NT2/D1 (cell line): ENCODE data around the gene CIDEB.

Experiments
- YY1 ChIP-seq: IDR thresholded peaks from 2 replicates; pipeline ENCODE4 v1.6.1; 2011; ENCODE audit not compliant: insufficient read length, insufficient read depth
- ZNF274 ChIP-seq: IDR thresholded peaks from 2 replicates; pipeline ENCODE4 v1.6.1; 2011; ENCODE audit warnings: mild to moderate bottlenecking, low read depth, low read length

DNA sequence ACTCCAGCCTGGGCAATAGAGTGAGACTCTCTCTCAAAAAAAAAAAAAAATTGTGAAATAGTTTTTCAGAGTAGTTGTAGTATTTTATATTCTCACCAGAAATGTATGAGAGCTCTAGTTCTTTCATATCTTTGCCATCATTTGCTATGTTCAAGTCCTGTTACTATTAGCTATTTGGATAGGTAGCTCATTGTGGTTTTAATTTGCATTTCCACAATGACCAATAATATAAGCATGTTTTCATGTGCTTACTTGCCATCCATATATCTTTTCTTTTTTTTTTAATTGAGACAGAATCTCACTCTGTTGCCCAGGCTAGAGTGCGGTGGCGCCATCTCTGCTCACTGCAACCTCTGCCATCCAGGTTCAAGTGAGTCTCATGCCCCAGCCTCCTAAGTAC, 40.4 kb upstream of the CIDEB start:
- no peak for TF ChIP-seq ZNF274
- no peak for TF ChIP-seq YY1
